NCI-H2171 (cell line): Measurements from ENCODE around the gene MAGEC3.
"Not testable (repeated sequence)": the region's sequence is repeated elsewhere in the genome, so short reads cannot be mapped to it uniquely, and the experiment has no call there.

ENCODE experiments used
- DNase-seq: peaks from one replicate; lab custom pipeline; 2025; lab: John Stamatoyannopoulos, UW

MAGEC3 gene

DNA sequence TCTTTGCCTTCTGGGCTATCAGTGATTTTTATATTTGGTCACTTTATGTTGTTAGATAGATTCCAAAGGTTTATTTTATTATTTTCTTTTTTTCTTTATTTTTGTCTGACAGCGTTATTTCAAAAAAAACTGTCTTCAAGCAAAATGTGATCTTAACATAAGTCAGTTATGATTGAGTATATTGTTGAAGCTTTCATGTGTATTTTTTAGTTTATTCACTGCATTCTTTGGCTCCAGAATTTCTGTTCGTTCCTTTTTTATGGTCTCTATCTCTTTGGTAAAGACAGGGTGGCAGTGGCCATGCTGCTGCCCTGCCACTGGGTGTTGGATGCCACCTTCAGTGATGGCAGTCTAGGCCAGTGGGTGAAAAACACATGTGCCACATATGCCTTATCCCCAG is at the start of gene MAGEC3:
MAGEC3 (plus strand) TSS at position 301 of the 400 bp plus-strand sequence; CDS start at position 301, 0 bp downstream.
- DNase-seq = no peak

GRCh38 chrX:141791856-141792255 is 46.3 kb upstream of the MAGEC3 start:
- no peak for DNase-seq

DNA sequence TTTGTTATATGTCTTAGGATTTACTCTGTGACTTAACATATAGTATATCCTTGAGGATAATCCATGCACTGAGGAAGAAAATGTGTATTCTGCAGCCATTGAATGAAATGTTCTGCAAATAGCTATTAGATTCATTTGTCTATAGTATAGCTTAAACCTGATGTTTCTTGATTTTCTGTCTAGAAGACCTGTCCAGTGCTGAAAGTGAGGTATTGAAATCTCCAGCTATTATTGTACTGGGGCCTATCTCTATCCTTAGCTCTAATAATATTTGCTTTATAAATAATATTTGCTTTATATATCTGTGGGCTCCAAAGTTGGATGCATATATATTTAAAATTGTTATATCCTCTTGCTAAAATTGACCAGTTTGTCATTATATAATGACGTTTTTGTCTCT is 26.7 kb upstream of the MAGEC3 start:
- DNase-seq = no peak

DNA sequence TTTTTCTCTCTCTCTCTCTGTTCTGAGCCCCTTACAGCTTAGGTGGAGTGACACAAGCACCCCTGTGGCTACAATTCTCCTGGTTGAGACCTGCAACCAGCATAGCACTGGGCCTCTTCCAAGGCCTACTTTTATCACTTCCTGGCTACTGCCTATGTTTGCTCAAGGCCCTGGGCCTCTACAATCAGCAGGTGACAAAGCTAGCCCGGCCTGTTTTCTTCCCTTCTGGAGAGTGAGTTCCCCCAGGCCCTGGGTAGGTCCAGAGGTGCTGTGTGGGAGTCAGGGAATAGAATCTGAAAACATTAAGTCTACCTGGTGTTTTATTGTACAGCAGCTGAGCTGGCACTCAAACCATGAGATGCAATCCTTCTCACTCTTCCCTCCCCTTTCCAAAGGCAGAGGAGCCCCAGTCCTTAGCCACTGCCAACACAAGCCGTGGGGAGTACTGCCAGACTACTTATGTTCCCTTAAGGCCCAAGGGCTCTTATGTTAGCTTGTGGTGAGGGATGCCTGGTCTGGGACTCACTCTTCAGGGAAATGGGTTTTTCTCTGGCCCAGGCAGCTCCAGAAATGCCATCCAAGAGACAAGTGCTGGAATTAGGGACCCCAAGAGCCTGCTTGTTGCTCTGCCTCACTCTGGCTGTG is 23.8 kb upstream of the MAGEC3 start:
- no peak for DNase-seq

GRCh38 chrX:141815904-141816303 is 22.2 kb upstream of the MAGEC3 start:
- no peak for DNase-seq

DNA sequence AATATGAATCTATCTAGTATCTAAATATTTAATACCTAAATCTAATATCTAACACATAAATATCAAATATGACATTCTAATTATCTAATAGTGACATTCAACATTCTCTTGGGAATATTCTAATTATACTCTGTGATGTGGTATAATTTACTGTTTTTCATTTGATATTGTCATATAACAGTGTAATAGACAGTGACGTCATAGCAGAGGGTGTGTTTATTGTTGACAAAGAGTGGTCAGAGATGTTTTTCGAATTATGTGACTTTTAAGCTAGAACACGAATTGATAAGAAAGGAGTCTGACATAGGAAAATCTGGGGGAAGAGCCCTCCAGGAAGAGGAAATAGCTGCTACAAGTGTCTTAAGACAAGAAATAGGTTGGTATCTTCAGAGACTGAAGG is 5.9 kb upstream of the MAGEC3 start:
- no peak for DNase-seq

GRCh38 chrX:141839856-141840255 is 1.7 kb downstream of the MAGEC3 start:
- no peak for DNase-seq

GRCh38 chrX:141857479-141857878 is 19.4 kb downstream of the MAGEC3 start:
- DNase-seq = no peak

DNA sequence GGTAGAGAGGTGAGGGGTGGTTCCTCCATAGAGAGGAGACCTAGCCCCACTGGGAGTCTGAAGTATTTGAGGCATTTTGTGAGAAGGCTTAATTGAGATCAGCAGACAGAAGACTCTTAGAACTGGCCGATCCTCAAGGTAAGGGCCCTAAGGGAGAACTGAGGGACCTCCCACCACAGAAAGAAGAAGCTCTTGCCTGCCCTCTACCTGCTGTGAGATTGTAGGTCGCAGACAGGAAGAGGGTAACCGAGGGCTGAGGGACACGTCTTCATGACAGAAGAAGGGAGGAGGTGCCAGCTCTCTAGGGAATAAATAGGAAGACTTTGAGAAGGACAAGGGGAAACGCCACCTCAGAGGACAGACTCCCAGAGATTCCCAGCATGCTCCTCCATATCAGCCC is 41.5 kb downstream of the MAGEC3 start:
- no peak for DNase-seq

- DNase-seq = not testable (repeated sequence)
These were observed 50.7 kb downstream of the MAGEC3 start for GRCh38 chrX:141888811-141889210.

- no peak for DNase-seq
These were observed 56.6 kb downstream of the MAGEC3 start for GRCh38 chrX:141894733-141895132.

- DNase-seq = no peak
These were observed 59.6 kb downstream of the MAGEC3 start for GRCh38 chrX:141897690-141898089.

DNA sequence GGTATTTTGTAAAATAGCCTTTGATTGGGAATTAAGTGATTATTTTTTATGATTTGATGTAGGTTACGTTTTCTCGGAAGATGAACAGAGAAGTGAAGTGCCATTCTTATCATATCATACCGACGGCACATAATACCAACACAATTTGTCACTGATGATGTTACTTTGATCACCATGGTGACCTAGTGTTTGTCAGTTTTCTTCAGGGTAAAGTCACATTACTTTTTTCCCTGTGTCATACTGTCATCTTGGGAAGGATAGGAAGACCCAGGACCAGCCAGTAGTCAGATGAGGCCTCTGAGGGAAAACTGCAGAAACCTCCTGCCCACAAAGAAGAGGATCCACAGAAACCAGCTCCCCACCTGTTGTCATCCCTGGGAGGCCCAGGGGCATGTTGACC is 64.2 kb downstream of the MAGEC3 start:
- no peak for DNase-seq

- peak; percentile 66 for DNase-seq
These were observed 65.5 kb downstream of the MAGEC3 start, which contains the start of gene MAGEC1 for GRCh38 chrX:141903400-141904155. Gene MAGEC1 (plus strand): TSS chrX:141903894. CDS start chrX:141905073, 1,179 bp downstream.

- DNase-seq = no peak
These were observed 66.1 kb downstream of the MAGEC3 start for GRCh38 chrX:141904262-141904661.

DNA sequence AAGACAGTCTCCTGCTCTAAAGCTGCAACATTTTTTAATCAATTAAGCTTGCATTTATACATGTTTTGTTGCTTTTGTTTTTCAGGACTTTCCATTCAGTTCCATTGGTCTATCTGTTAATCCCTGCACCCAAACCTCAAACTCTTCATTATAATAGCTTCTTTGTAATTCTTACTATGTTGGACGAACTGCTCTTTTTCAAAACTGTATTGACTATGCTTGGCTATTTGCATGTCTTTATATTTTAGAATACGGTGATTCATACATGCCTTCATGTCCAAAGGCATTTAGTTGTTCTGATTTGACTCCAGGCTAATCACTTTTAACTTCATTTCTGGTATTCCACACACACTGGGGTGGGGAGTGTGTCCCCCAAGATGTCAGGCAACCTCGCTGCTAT is 79.7 kb downstream of the MAGEC3 start:
- DNase-seq = no peak

DNA sequence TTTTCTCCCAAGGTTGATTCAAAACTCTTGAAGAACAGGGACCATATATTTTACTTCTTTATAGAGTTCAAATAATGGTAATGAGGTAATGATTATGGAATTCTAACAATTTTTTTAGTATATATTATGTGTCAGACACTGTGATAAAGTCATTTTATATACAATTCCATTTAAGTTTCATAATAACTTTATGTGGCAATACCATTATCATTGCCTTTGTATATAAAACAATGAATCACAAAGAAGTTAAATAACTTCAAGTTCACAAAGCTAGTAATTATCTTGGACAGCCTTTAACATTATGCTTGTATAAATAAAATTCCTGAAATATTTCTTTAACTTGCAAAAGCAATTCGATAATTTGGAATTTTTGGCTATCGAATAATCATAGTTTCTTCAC is 86.2 kb downstream of the MAGEC3 start:
- DNase-seq = no peak

DNA sequence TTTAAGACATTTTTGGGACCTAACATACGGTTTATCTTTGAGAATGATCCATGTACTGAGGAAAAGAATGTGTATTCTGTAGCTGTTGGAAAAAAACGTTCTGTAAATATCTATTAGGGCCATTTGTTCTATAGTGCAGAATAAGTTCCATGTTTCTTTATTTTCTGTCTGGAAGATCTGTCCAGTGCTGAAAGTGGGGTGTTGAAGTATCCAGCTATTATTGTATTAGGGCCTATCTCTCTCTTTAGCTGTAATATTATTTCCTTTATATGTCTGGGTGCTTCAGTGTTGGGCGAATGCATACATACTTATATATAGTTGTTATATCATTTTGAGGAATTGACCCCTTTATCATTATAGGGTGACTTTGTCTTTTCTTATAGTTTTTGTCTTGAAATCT is 90.3 kb downstream of the MAGEC3 start:
- no peak for DNase-seq

DNA sequence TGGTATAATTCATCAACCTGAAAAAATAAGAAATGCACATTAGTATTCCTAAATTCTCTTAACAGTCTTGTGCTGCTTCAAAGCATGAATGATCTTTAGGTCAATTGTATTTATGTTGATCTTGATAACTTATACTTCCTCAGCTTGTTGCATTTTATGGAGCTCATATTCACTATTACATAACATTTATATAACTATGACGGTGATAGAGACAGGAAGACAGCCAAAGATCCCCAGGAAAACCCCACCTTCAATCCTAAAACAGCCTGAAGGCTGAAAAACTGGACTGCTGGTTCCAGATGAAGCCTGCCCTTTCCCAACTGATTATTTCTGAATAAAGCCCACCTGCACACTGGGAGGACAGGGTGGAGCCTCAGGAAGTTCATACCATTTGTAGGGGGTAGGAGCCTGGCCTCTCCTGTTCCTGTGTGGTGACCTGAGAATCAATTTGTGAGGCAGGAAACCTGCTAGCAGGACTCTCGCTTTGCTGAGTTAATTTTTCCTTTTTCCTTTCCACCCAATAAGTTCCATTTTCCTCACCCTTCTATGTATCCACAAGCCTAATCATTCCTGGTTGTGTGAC is 96.0 kb downstream of the MAGEC3 start:
- DNase-seq = no peak

DNA sequence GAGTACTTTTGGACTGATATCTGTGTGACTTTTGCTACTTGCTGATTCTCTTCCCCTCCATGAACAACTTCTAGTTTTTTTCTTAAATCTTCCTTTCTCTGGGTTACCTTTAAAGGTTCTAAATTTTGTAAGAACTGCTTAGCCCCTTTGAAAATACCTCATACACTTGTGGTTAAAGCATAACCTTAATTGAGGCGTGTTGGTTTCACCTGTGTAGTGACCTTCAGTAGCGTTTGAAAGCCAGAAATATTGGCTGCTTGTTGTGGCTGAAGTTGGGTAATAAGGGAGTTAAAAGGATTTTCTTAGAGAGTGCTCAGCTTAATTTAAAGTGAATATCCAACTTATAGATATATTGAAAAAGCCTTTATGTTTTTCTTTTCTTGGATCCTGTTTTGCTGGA is 97.5 kb downstream of the MAGEC3 start:
- DNase-seq = no peak

DNA sequence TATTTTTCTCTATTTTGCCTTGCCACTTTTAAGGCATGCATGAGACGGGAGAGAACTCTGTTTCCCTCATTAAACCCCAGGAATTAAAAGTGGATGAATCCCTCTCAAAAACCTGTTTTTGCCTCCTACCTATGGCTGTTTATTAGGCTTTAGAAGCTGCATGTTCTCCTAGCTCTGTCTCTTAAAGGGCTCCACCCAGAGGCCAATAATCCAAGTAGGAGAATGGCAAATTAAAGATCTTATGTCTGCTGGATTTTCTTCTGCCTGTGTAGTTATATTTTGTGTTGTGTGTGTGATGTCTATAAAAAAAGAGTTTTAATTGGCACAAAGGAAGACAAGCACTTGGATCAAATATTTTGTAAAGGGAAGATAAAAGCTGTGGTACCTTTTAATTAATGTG is 98.0 kb downstream of the MAGEC3 start:
- no peak for DNase-seq

GRCh38 chrX:141941234-141941633 is 103.1 kb downstream of the MAGEC3 start:
- no peak for DNase-seq

- DNase-seq = no peak
These were observed 107.3 kb downstream of the MAGEC3 start for GRCh38 chrX:141945426-141945825.
